HEK293 (cell line): ENCODE data around the gene EPO.

Source experiments
- BCL11B ChIP-seq: fragments of 450-650 bp; formaldehyde crosslinking; IDR thresholded peaks from 2 replicates; pipeline ENCODE4 v1.5.1; 2016; ENCODE audit warnings: low read depth, missing biosample characterization, missing genetic modification characterization
- ZBTB8A ChIP-seq: fragments of 450-650 bp; formaldehyde crosslinking; IDR thresholded peaks from 2 replicates; pipeline ENCODE4 v1.5.1; 2016; ENCODE audit warnings: missing biosample characterization, missing genetic modification characterization
- ZNF791 ChIP-seq: fragments of 450-650 bp; formaldehyde crosslinking; IDR thresholded peaks from 2 replicates; pipeline ENCODE4 v1.5.1; 2016; ENCODE audit warnings: missing biosample characterization, missing genetic modification characterization

- TF ChIP-seq ZBTB8A (no peak), ZNF791 (tag by site-specific recombination) (no peak), BCL11B (tag by site-specific recombination) (no peak)
Measured at GRCh38 chr7:100699018-100699417, 21.2 kb upstream of the EPO start.
